Stimulated activated CD8-positive, alpha-beta memory T cell treated with anti-CD3 and anti-CD28 coated beads, Interleukin-12 subunit alpha, Interleukin-12 subunit beta, amount 100 ng/mL, for 24 hours (primary cell): Measurements from ENCODE around the gene CIAPIN1.
"Not testable (repeated sequence)": the region's sequence is repeated elsewhere in the genome, so short reads cannot be mapped to it uniquely, and the experiment has no call there.

Experiments
- DNase-seq: peaks from one replicate; pipeline ENCODE4 v3.0.0-alpha.2; 2020; ENCODE audit errors: extremely low read depth

The CIAPIN1 gene

DNA sequence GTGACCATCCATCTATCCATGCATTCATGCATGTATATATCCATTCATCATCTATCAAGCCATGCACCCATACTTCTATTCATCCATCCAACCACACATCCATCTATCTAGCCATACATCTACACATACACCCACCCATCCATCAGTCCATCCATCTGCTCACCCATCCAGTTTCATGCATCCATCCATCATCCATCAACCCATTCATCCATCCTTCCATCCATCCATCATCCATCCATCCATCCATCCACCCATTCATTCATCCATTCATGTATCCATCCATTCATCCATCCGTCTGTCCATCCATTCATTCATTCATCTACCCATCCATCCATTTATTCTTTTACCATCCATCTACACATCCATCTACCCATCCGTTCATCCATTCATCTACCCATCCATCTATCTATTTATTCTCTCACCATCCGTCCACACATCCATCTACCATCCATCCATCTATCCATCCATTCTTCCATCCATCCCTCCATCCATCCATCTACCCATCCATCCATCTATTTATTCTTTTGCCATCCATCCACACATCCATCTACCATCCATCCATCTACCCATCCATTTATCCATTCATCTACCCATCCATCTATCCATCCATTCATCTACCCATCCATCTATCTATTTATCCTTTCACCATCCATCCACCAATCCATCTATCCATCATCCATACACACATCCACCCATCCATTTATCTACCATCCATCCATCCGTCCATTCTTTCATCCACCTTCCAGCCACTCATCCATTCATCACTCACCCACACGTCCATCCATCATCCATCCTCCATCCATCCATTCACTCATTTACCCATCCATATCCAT is 39.4 kb downstream of the CIAPIN1 start:
- no peak for DNase-seq

DNA sequence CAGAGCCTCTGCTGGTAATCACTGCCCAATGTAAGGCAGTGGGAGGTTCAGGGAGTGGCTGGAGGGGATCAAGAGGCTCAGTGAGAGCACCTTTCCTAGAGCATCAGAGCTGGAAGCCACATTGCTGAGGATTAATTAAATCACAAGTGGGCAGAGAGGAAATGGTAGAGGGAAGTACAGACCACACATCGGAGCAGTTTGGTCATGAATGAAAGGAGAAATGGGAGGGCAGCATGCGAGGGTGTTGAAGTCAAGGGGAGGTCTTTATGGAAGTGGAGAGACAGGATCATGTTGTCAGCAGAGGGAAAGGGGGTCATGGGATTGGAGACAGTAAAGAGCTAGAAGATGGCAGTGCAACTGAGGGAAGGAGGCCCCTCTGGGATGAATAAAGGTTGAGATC is 40.3 kb downstream of the CIAPIN1 start:
- DNase-seq: no peak

GRCh38 chr16:57405097-57405496 is 42.1 kb downstream of the CIAPIN1 start:
- no peak for DNase-seq

DNA sequence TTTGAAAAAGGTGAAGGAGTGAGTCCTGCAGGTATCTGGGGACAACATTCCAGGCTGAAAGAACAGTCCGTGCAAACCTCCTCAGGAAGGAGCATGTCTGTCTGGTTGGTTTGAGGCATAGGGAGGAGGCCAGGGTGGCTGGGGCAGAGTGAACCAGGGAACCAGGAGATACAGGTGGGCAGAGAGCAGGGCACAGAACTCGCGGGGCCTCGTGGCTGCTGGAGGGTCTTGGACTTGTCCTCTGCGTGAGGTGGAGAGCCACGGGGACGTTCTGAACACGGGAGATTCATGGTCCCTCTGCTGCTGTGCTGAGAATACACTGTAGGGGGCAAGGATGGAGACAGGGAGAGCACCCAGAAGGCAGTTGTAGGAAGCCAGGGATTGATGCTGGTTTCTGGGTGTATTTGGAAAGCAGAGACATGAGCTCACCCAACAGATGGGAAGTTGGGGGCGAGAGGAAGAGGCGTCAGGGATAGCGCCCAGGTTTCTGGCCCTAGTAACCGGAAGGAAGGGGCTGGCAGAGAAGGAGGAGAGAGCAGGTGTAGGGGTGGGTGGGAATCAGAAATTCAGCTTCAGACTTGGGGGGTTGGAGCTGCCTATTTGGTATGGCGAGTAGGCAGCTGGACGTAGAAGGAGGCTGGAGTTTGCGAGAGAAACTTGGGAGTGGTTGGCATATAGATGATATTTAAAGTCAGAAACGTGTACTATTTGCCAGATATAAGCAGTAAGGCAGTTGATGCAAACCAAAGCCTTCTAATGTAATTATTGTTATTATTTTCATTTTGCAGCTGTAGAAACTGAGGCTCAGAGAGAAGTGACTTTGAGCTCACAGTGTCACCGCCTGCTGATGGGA is 43.0 kb downstream of the CIAPIN1 start, which contains the start of gene CCL17:
TSS of gene CCL17 (plus strand) at position 803 of the 853 bp plus-strand sequence. CDS start 9,166 bp downstream, outside the sequence.
- no peak for DNase-seq

DNA sequence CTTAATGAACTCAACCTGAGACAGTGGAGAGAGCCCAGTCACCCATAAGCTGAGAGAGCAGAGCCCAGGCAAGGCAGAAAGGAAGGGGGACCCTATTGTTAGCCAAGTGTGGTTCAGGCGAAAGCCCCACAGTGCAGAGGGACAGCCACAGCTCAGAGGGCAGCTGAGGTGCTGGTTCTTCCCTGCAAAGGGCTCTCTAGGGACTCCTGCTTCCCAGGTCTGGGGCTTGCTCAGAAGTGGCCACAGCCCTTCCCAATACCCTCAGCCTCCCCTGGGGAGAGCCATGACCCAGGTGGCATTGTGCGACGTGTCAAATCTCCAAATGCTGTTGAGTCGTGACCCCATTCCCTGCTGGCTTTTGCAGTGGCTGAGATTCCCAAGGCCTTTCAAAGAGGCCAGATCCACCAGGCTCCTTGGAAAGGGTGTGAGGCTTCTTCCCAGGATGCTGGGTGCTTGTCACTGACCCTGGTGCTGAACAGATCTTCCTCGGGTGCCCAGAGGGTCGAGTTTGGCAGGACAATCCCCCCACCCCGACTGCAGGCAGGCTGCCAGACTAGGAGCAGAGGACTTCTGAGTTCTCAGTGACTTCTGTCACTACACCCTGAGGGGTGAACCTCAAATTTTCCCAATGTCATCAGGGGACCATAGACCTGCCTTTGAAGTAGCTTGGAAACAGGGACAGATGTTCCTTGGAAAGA is 45.1 kb downstream of the CIAPIN1 start:
- no peak for DNase-seq

- not testable (repeated sequence) for DNase-seq
Observed at GRCh38 chr16:57397493-57397892, 49.7 kb downstream of the CIAPIN1 start.

- no peak for DNase-seq
Observed at GRCh38 chr16:57396786-57397185, 50.4 kb downstream of the CIAPIN1 start.

GRCh38 chr16:57395026-57395425 is 52.2 kb downstream of the CIAPIN1 start:
- DNase-seq: no peak

- DNase-seq: no peak
Observed at GRCh38 chr16:57394444-57394843, 52.7 kb downstream of the CIAPIN1 start.

DNA sequence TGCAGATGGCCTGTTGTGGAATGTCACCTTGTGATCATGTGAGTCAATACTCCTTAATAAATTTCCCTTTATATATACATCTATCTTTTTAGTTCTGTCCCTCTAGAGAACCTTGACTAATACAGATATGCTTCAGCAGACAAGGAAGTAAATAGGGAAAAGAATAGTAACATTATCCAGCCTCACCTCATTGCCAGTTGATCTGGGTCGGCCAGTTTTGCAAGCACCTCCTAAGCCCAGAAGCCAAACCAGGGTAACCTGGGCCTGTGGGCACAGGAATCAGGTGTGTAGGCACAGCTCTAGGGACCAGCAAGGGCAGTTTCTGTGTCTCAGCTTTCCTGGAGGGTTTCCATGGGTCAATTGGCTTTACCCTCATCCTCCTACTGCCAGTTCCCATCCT is 54.5 kb downstream of the CIAPIN1 start:
- no peak for DNase-seq

GRCh38 chr16:57391708-57392107 is 55.5 kb downstream of the CIAPIN1 start:
- no peak for DNase-seq

DNA sequence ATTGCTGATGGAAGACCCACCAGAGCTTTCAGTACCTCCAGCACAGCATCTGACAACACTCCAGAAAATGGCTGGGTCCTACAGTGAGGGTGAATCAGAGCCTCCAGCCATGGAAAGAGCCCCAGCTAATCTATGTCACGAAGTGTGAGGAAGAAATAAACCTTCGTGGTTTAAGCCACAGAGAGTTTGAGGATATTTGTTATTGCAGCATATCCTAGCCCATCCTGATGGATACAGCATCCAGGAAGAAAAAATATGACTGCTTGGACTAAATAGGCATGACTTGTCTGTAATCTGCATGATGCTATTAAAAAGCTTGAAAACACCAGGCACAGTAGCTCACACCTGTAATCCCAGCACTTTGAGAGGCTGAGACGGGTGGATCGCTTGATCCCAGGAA is 55.9 kb downstream of the CIAPIN1 start:
- no peak for DNase-seq

- no peak for DNase-seq
Observed at GRCh38 chr16:57390636-57391295, 56.4 kb downstream of the CIAPIN1 start.

DNA sequence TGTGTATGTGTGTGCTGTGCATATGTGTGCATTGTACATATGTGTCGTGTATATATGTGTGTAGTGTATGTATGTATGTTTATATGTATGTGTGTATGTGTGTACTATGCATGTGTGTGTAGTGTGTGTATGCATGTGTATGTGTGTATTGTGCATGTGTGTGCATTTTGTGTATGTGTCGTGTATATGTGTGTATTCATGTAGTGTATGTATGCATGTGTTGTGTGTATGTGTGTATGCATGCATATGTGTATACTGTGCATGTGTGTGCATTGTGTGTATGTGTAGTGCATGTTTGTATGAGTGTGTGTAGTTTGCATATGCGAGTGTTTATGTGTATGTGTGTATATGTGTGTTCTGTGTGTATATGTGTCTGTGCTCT is 58.1 kb downstream of the CIAPIN1 start:
- DNase-seq: no peak

- DNase-seq: no peak
Observed at GRCh38 chr16:57388359-57389086, 58.7 kb downstream of the CIAPIN1 start.

DNA sequence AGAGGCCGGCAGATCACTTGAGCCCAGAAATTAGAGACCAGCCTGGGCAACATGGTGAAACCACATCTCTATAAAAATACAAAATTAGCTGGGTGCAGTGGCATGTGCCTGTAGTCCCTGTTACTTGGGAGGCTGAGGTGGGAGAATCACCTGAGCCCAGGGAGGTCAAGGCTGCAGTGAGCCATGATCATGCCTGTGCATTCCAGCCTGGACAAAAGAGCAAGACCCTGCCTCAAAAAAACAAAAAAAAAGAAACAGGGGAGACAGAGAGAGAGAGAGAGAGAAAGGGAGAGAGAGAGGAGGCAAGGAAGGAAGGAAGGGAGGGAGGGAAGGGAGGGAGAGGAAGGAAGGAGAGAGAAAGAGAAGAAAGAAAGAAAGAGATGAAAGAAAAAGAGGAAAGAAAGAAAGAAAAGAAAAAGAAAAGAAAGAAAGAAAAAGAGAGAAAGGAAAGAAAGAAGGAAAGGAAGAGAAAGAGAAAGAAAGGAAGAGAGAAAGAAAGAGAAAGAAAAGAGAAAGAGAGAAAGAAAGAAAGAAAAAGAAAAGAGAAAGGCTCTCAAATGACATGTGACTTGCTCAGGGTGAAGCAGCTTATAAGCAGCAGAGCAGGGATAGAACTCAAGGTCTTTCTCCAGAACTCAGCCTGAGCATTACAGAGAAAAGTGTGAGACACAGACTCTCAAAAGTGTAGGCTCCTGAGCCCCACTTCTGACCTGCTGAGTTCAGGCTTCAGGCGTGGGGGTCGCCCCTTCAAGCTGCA is 59.4 kb downstream of the CIAPIN1 start:
- DNase-seq: no peak

DNA sequence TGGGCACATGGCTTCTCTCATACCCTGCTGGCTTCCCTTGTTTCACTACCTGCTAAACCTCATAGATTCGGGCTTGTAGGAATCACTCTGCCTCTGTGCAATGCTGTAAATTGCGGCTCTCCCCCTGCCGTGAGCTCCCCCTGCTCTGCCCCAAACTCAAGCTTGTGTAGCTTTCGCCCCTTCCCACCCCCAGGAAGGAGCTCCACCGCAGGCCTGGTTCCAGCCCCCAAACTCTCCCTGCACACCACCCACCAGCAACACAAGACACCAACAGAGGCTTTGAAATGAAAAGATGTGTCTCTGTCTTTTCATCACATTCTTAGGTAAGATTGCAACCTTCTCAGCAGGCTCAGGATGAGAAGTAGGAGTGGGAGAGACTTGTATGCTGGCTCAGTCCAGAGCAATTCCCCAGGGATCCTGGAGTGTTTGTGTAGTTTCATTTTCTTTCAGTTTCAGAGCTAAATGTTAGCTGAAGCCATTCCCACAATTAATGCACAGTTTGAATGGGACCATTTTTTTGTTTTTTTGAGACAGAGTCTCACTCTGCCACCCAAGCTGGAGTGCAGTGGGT is 60.7 kb downstream of the CIAPIN1 start:
- DNase-seq: no peak

- no peak for DNase-seq
Observed at GRCh38 chr16:57385083-57385482, 62.1 kb downstream of the CIAPIN1 start.

DNA sequence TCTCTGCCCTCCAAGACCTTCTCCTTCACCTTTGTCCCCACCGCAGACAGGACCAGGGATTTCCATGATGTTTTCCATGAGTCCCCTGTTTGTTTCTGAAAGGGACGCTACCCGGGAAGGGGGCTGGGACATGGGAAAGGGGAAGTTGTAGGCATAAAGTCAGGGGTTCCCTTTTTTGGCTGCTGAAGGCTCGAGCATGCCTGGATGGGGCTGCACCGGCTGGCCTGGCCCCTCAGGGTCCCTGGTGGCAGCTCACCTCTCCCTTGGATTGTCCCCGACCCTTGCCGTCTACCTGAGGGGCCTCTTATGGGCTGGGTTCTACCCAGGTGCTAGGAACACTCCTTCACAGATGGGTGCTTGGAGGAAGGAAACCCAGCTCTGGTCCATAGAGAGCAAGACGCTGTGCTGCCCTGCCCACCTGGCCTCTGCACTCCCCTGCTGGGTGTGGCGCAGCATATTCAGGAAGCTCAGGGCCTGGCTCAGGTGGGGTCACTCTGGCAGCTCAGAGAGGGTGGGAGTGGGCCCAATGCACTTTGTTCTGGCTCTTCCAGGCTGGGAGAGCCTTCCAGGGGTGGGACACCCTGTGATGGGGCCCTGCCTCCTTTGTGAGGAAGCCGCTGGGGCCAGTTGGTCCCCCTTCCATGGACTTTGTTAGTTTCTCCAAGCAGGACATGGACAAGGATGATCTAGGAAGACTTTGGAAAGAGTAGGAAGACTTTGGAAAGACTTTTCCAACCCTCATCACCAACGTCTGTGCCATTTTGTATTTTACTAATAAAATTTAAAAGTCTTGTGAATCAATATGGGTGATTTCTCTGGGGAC is 62.7 kb downstream of the CIAPIN1 start:
- DNase-seq: no peak
